ENCODE measurements around the gene OPCML. TPM values are rescaled to one million over a fixed set of nuclear protein-coding genes. Genes with fewer than 3 reads are reported as not detected.

Gene OPCML
- total RNA-seq, 2 donors from 2014 or later, result not detected

DNA sequence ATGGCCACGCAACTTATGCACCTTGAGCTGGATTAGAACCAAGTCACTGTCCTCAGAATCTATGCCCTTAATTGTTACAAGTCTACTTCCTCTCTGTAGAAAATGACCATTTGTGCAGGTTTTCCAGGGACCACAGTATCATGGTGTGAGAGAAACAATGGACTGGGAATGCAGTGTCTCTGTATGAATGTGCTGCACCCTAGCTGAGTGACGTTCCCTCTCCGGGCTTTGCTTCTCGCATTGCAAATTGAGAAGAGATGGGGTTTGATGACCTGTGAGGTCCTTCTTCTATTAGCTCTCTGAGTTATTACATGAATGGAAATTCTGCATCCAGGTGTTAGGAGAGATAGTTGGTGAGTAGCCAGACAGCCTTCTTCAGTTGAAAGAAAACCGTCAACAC lies 1109.6 kb downstream of the OPCML start:
- Histone ChIP-seq H3K27me3 (replicated peaks; ENCODE audit: insufficient read depth) (no peaks in the 10 kb centered on the region), H3K4me1 (ENCODE audit: control insufficient read depth in 1 of 2, low read depth in 2 of 2) (no peaks in the 10 kb centered on the region), H3K9me3 (no peaks in the 10 kb centered on the region), H3K4me3 (no peak overlapping the region), H3K36me3 (no peaks in the 10 kb centered on the region), H3K27ac (no peak overlapping the region)
- ATAC-seq (ENCODE audit: insufficient number of reproducible peaks, low FRiP score, low read depth), result no peak
- DNase-seq (ENCODE audit: low spot score), result no peak
- TF ChIP-seq, protein P1, sequence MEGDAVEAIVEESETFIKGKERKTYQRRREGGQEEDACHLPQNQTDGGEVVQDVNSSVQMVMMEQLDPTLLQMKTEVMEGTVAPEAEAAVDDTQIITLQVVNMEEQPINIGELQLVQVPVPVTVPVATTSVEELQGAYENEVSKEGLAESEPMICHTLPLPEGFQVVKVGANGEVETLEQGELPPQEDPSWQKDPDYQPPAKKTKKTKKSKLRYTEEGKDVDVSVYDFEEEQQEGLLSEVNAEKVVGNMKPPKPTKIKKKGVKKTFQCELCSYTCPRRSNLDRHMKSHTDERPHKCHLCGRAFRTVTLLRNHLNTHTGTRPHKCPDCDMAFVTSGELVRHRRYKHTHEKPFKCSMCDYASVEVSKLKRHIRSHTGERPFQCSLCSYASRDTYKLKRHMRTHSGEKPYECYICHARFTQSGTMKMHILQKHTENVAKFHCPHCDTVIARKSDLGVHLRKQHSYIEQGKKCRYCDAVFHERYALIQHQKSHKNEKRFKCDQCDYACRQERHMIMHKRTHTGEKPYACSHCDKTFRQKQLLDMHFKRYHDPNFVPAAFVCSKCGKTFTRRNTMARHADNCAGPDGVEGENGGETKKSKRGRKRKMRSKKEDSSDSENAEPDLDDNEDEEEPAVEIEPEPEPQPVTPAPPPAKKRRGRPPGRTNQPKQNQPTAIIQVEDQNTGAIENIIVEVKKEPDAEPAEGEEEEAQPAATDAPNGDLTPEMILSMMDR (IDR thresholded peaks at IDR 0.05), result no peak

DNA sequence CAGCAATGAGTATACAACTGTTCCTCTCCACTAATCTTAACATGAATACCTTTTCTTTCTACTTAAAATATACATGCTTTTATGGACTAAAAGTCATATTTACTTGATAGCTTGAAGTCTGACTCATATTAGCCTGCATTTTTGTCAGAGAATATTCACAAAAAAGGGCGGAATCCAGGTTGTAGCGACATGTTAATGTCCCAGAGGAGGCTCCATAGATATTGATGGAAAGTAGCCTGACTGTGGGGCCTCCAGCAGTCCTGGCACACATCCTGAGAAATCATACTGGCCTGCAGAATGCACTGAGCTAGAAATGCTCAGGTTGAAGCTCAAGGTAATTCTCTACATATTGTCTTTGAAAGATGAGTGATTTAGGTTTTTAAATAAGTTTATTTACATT lies 1110.7 kb downstream of the OPCML start:
- no peak for DNase-seq (ENCODE audit: low spot score)
- TF ChIP-seq, protein P1 (IDR thresholded peaks at IDR 0.05), result no peak

DNA sequence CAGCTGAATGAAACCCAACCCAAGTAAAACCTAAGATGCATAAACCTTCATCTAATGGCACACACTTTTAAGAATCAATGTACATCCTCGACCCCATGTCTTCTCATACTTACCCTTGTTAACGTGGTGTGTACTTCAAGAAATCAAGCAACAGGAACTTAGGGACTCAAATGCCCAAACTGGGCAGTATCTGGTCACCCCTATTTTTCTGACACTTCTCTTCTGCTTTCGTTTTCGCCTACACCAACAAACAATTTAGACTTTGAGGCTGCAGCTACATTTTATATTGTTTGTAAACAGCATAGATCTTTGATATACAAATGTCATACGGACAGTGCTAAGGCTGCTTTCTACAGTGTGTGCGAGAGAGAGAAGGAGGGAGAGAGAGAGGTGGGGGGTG lies 1117.8 kb downstream of the OPCML start:
- ATAC-seq (ENCODE audit: insufficient number of reproducible peaks, low FRiP score, low read depth), result no peak
- Histone ChIP-seq H3K27me3 (replicated peaks; ENCODE audit: insufficient read depth) (no peaks in the 10 kb centered on the region), H3K36me3 (no peaks in the 10 kb centered on the region), H3K4me1 (ENCODE audit: control insufficient read depth in 1 of 2, low read depth in 2 of 2) (no peaks in the 10 kb centered on the region), H3K27ac (no peak overlapping the region), H3K4me3 (no peak overlapping the region), H3K9me3 (no peaks in the 10 kb centered on the region)
- TF ChIP-seq, protein P1 (IDR thresholded peaks at IDR 0.05), result no peak
- no peak for DNase-seq (ENCODE audit: low spot score)

More for the DNA sequence above, 1110.7 kb downstream of the OPCML start:
- H3K27me3 ChIP-seq (replicated peaks; ENCODE audit: insufficient read depth), result no peaks in the 10 kb centered on the region
- no peaks in the 10 kb centered on the region for H3K9me3 ChIP-seq
- H3K4me1 ChIP-seq (ENCODE audit: control insufficient read depth in 1 of 2, low read depth in 2 of 2), result no peaks in the 10 kb centered on the region
- no peak overlapping the region for H3K27ac ChIP-seq
- no peak overlapping the region for H3K4me3 ChIP-seq
- ATAC-seq (ENCODE audit: insufficient number of reproducible peaks, low FRiP score, low read depth), result no peak
- H3K36me3 ChIP-seq, result no peaks in the 10 kb centered on the region

DNA sequence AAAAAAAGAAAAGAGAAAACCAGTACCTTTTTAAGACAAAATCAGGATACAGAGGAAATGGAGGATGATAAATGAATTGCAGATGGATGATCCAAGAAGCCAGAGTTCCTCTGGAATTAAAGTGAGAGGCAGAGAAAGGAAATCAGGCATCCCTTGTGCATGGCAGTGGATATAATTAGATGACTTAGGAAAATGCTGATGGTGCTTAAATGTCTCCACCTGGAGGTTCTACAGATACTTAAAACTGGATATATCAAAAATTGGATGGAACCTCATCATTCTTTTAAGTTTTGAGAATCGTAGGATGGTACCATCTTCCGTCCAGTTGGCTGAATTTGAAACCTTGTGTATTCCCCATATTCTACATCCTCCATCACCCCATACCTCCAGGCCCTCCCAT lies 1121.9 kb downstream of the OPCML start:
- Histone ChIP-seq H3K36me3 (no peaks in the 10 kb centered on the region), H3K4me3 (no peak overlapping the region), H3K27me3 (replicated peaks; ENCODE audit: insufficient read depth) (no peaks in the 10 kb centered on the region), H3K9me3 (no peaks in the 10 kb centered on the region), H3K4me1 (ENCODE audit: control insufficient read depth in 1 of 2, low read depth in 2 of 2) (no peaks in the 10 kb centered on the region), H3K27ac (no peak overlapping the region)
- TF ChIP-seq, protein P1 (IDR thresholded peaks at IDR 0.05), result no peak
- no peak for ATAC-seq (ENCODE audit: insufficient number of reproducible peaks, low FRiP score, low read depth)
- DNase-seq (ENCODE audit: low spot score), result no peak

DNA sequence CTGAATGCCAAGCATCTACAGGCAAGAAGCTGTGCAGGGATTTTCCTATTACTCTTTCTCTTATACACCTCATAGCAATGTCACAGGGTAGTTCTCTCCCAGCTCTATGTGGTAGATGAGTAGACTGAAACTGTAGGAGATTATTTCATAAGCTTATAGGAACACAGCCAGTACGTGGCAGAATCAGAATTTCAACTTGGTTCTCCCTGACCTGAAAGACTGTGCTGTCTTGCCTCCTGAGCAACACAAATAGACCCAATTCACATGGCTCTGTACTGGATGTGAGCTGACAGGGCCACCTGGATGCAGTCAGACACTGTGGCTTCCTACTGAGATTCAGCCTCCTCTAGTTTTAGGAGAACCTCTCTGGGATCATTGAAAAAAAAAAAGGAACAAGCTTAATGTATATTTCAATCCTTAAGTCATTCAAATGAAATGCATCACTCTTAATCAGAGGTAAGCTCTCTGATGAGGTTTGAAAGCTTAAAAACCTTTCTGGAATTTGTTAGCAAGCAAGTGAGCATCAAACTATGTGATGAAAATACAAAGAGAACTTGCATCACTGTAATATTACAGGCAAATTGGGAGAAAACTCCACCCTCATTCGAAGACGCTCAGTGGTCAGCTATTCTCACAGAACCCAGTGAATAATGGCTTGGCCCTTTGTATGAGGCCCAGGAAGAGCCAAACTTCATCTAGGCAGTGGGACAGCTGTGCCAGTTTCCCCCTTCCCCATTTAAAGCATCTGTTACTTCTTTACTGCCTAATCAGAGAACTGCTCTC lies 1122.5 kb downstream of the OPCML start:
- no peaks in the 10 kb centered on the region for H3K27me3 ChIP-seq (replicated peaks; ENCODE audit: insufficient read depth)
- H3K4me1 ChIP-seq (ENCODE audit: control insufficient read depth in 1 of 2, low read depth in 2 of 2), result no peaks in the 10 kb centered on the region
- no peak overlapping the region for H3K4me3 ChIP-seq
- TF ChIP-seq, protein P1 (IDR thresholded peaks at IDR 0.05), result no peak
- ATAC-seq (ENCODE audit: insufficient number of reproducible peaks, low FRiP score, low read depth) (no peak), DNase-seq (ENCODE audit: low spot score) (no peak)
- no peaks in the 10 kb centered on the region for H3K9me3 ChIP-seq
- H3K36me3 ChIP-seq, result no peaks in the 10 kb centered on the region
- H3K27ac ChIP-seq, result no peak overlapping the region

Data from thoracic aorta (tissue), 2 donors.